B cell (primary cell): ENCODE results near the gene P3H3.

Experiments used
- EZH2 ChIP-seq: IDR thresholded peaks from 2 replicates; pipeline ENCODE4 v1.6.1; 2012; ENCODE audit warnings: borderline replicate concordance, low read depth, mild to moderate bottlenecking, moderate library complexity, low read length; ENCODE audit not compliant: insufficient read depth, poor library complexity, severe bottlenecking
- TF ChIP-seq, protein P1 (sequence below): fragments of 200-600 bp; IDR thresholded peaks from one replicate; pipeline ENCODE4 v1.8.0; 2022; ENCODE audit warnings: antibody characterized with exemption, mild to moderate bottlenecking

DNA sequence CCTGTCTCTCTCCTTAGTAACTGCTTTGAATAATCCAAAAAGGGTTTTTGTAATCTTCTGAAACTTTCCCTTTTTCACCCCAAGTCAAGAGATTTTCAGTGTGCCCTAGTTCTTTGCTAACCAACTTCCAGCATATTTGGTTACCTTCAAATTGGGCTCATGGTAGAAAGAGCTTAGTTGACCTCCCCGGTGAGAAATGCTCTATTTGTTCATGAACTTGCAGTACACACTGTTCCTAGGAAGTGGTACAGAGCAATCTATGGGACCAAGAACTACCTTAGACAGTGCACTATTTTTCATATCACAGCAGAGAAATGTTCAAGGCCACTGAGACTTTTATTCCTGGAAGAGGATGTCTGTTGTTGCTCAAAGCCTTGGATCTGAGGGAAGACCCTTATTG is 25.4 kb downstream of the P3H3 start:
- TF ChIP-seq, protein P1, sequence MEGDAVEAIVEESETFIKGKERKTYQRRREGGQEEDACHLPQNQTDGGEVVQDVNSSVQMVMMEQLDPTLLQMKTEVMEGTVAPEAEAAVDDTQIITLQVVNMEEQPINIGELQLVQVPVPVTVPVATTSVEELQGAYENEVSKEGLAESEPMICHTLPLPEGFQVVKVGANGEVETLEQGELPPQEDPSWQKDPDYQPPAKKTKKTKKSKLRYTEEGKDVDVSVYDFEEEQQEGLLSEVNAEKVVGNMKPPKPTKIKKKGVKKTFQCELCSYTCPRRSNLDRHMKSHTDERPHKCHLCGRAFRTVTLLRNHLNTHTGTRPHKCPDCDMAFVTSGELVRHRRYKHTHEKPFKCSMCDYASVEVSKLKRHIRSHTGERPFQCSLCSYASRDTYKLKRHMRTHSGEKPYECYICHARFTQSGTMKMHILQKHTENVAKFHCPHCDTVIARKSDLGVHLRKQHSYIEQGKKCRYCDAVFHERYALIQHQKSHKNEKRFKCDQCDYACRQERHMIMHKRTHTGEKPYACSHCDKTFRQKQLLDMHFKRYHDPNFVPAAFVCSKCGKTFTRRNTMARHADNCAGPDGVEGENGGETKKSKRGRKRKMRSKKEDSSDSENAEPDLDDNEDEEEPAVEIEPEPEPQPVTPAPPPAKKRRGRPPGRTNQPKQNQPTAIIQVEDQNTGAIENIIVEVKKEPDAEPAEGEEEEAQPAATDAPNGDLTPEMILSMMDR: no peak
- no peak for TF ChIP-seq EZH2
